ENCODE results near the gene GPR146.

Gene GPR146

GRCh38 chr7:1096156-1097119 lies 52.1 kb downstream of the GPR146 start:
- no peak for FAIRE-seq
- no peak for DNase-seq (ENCODE audit: insufficient read length, low spot score)
- TF ChIP-seq PAX5 (IDR thresholded peaks at IDR 0.05; ENCODE audit: insufficient read depth, low read length, severe bottlenecking) (no peak), SPI1 (IDR thresholded peaks at IDR 0.05; ENCODE audit: low read depth, low read length) (no peak), POLR2A (IDR thresholded peaks at IDR 0.05; ENCODE audit: low read depth, low read length) (no peak)

- FAIRE-seq (no peak), DNase-seq (ENCODE audit: insufficient read length, low spot score) (no peak)
- TF ChIP-seq SPI1 (IDR thresholded peaks at IDR 0.05; ENCODE audit: low read depth, low read length), result no peak
- TF ChIP-seq TAF1 (IDR thresholded peaks at IDR 0.05; ENCODE audit: low read depth, low read length), result no peak
- no peak for TF ChIP-seq PAX5 (IDR thresholded peaks at IDR 0.05; ENCODE audit: insufficient read depth, low read length, severe bottlenecking)
- TF ChIP-seq POLR2A (IDR thresholded peaks at IDR 0.05; ENCODE audit: low read depth, low read length), result no peak
- no peak for TF ChIP-seq POLR2AphosphoS5 (IDR thresholded peaks at IDR 0.05; ENCODE audit: low read depth, low read length)
- no peak for TF ChIP-seq POU2F2 (IDR thresholded peaks at IDR 0.05; ENCODE audit: low read depth, low read length)
Observed at GRCh38 chr7:1097120-1097504, 52.8 kb downstream of the GPR146 start.

- FAIRE-seq (peak; percentile 91), DNase-seq (ENCODE audit: insufficient read length, low spot score) (no peak)
- TF ChIP-seq TAF1 (IDR thresholded peaks at IDR 0.05; ENCODE audit: low read depth, low read length) (no peak), PAX5 (IDR thresholded peaks at IDR 0.05; ENCODE audit: insufficient read depth, low read length, severe bottlenecking) (no peak), SPI1 (IDR thresholded peaks at IDR 0.05; ENCODE audit: low read depth, low read length) (no peak), POLR2AphosphoS5 (IDR thresholded peaks at IDR 0.05; ENCODE audit: low read depth, low read length) (no peak), POU2F2 (IDR thresholded peaks at IDR 0.05; ENCODE audit: low read depth, low read length) (no peak), POLR2A (IDR thresholded peaks at IDR 0.05; ENCODE audit: low read depth, low read length) (no peak)
Observed at GRCh38 chr7:1098243-1099153, 54.2 kb downstream of the GPR146 start.

- FAIRE-seq (no peak), DNase-seq (ENCODE audit: insufficient read length, low spot score) (no peak)
- TF ChIP-seq PAX5 (IDR thresholded peaks at IDR 0.05; ENCODE audit: insufficient read depth, low read length, severe bottlenecking), result no peak
- TF ChIP-seq TAF1 (IDR thresholded peaks at IDR 0.05; ENCODE audit: low read depth, low read length), result no peak
- TF ChIP-seq POU2F2 (IDR thresholded peaks at IDR 0.05; ENCODE audit: low read depth, low read length), result no peak
- TF ChIP-seq POLR2A (IDR thresholded peaks at IDR 0.05; ENCODE audit: low read depth, low read length), result no peak
- no peak for TF ChIP-seq SPI1 (IDR thresholded peaks at IDR 0.05; ENCODE audit: low read depth, low read length)
- TF ChIP-seq POLR2AphosphoS5 (IDR thresholded peaks at IDR 0.05; ENCODE audit: low read depth, low read length), result no peak
Observed at GRCh38 chr7:1099154-1099542, 54.8 kb downstream of the GPR146 start.

- TF ChIP-seq TAF1 (IDR thresholded peaks at IDR 0.05; ENCODE audit: low read depth, low read length) (no peak), POLR2AphosphoS5 (IDR thresholded peaks at IDR 0.05; ENCODE audit: low read depth, low read length) (no peak), SPI1 (IDR thresholded peaks at IDR 0.05; ENCODE audit: low read depth, low read length) (no peak), POLR2A (IDR thresholded peaks at IDR 0.05; ENCODE audit: low read depth, low read length) (no peak), PAX5 (IDR thresholded peaks at IDR 0.05; ENCODE audit: insufficient read depth, low read length, severe bottlenecking) (no peak), POU2F2 (IDR thresholded peaks at IDR 0.05; ENCODE audit: low read depth, low read length) (no peak)
- FAIRE-seq (no peak), DNase-seq (ENCODE audit: insufficient read length, low spot score) (no peak)
Observed at GRCh38 chr7:1099637-1100036, 55.3 kb downstream of the GPR146 start.

- no peak for DNase-seq (ENCODE audit: insufficient read length, low spot score)
- FAIRE-seq, result no peak
- TF ChIP-seq POLR2A (IDR thresholded peaks at IDR 0.05; ENCODE audit: low read depth, low read length) (no peak), PAX5 (IDR thresholded peaks at IDR 0.05; ENCODE audit: insufficient read depth, low read length, severe bottlenecking) (no peak), TAF1 (IDR thresholded peaks at IDR 0.05; ENCODE audit: low read depth, low read length) (no peak), POLR2AphosphoS5 (IDR thresholded peaks at IDR 0.05; ENCODE audit: low read depth, low read length) (no peak), SPI1 (IDR thresholded peaks at IDR 0.05; ENCODE audit: low read depth, low read length) (no peak), POU2F2 (IDR thresholded peaks at IDR 0.05; ENCODE audit: low read depth, low read length) (no peak)
Observed at GRCh38 chr7:1100386-1100785, 56.0 kb downstream of the GPR146 start.

GRCh38 chr7:1100834-1101562 lies 56.7 kb downstream of the GPR146 start:
- TF ChIP-seq POLR2AphosphoS5 (IDR thresholded peaks at IDR 0.05; ENCODE audit: low read depth, low read length) (no peak), POLR2A (IDR thresholded peaks at IDR 0.05; ENCODE audit: low read depth, low read length) (no peak), POU2F2 (IDR thresholded peaks at IDR 0.05; ENCODE audit: low read depth, low read length) (no peak), TAF1 (IDR thresholded peaks at IDR 0.05; ENCODE audit: low read depth, low read length) (no peak), SPI1 (IDR thresholded peaks at IDR 0.05; ENCODE audit: low read depth, low read length) (no peak), PAX5 (IDR thresholded peaks at IDR 0.05; ENCODE audit: insufficient read depth, low read length, severe bottlenecking) (no peak)
- FAIRE-seq (no peak), DNase-seq (ENCODE audit: insufficient read length, low spot score) (no peak)

GRCh38 chr7:1101563-1102431 lies 57.5 kb downstream of the GPR146 start:
- no peak for DNase-seq (ENCODE audit: insufficient read length, low spot score)
- TF ChIP-seq TAF1 (IDR thresholded peaks at IDR 0.05; ENCODE audit: low read depth, low read length) (no peak), PAX5 (IDR thresholded peaks at IDR 0.05; ENCODE audit: insufficient read depth, low read length, severe bottlenecking) (no peak), SPI1 (IDR thresholded peaks at IDR 0.05; ENCODE audit: low read depth, low read length) (no peak), POU2F2 (IDR thresholded peaks at IDR 0.05; ENCODE audit: low read depth, low read length) (no peak), POLR2AphosphoS5 (IDR thresholded peaks at IDR 0.05; ENCODE audit: low read depth, low read length) (no peak), POLR2A (IDR thresholded peaks at IDR 0.05; ENCODE audit: low read depth, low read length) (no peak)
- no peak for FAIRE-seq

Data from GM12891 (cell line).